Osteoblast (primary cell): ENCODE measurements around the gene EFCAB12. TPM values are rescaled to one million over a fixed set of nuclear protein-coding genes. Genes with fewer than 3 reads are reported as not detected.
A peak's percentile ranks its signal among the peaks of the same experiment; 100 is the strongest.

Source experiments
- DNase-seq: peaks from one replicate; pipeline ENCODE4 v3.0.0; 2011; ENCODE audit warnings: low spot score, mixed read lengths; ENCODE audit not compliant: insufficient read length; ENCODE audit errors: missing footprints
- H2AFZ ChIP-seq: 2 replicates; pipeline ENCODE4 v1.6.0; 2011; ENCODE audit warnings: mild to moderate bottlenecking, low read length
- H3K27ac ChIP-seq: 2 replicates; pipeline ENCODE4 v1.5.1; 2011; ENCODE audit warnings: mild to moderate bottlenecking, low read depth, low read length, moderate library complexity
- H3K27me3 ChIP-seq: 2 replicates; pipeline ENCODE4 v1.6.0; 2012; ENCODE audit warnings: mild to moderate bottlenecking, control low read depth, inconsistent platforms, low read length, moderate library complexity; ENCODE audit not compliant: insufficient read depth
- H3K36me3 ChIP-seq: 2 replicates; pipeline ENCODE4 v1.5.1; 2011; ENCODE audit warnings: mild to moderate bottlenecking, low read length, control low read depth, moderate library complexity; ENCODE audit not compliant: insufficient read depth
- H3K4me1 ChIP-seq: 2 replicates; pipeline ENCODE4 v1.5.1; 2011; ENCODE audit warnings: mild to moderate bottlenecking, low read length, control low read depth, moderate library complexity; ENCODE audit not compliant: insufficient read depth
- H3K4me2 ChIP-seq: 2 replicates; pipeline ENCODE4 v1.6.0; 2011; ENCODE audit warnings: mild to moderate bottlenecking, low read length; ENCODE audit not compliant: insufficient read depth
- H3K4me3 ChIP-seq: fragments of 200-600 bp; sonication (generic); 3 replicates; pipeline ENCODE4 v1.5.1; 2012; ENCODE audit warnings: mild to moderate bottlenecking, low read length, inconsistent platforms; ENCODE audit not compliant: insufficient read depth
- H3K79me2 ChIP-seq: 2 replicates; pipeline ENCODE4 v1.6.0; 2012; ENCODE audit warnings: mild to moderate bottlenecking, low read length, control low read depth, inconsistent platforms; ENCODE audit not compliant: insufficient read depth
- H3K9me3 ChIP-seq: 2 replicates; pipeline ENCODE4 v1.5.1; 2011; ENCODE audit warnings: low read depth, low read length, control low read depth
- H4K20me1 ChIP-seq: 2 replicates; pipeline ENCODE4 v1.6.0; 2012; ENCODE audit warnings: mild to moderate bottlenecking, low read length, control low read depth; ENCODE audit not compliant: insufficient read depth
- CTCF ChIP-seq: IDR thresholded peaks from 2 replicates; pipeline ENCODE4 v1.5.1; 2011; ENCODE audit warnings: mild to moderate bottlenecking, low read depth, low read length, moderate library complexity; ENCODE audit errors: extremely low read depth
- total RNA-seq: library from RNA; depleted of rRNA; stranded (reverse); fragments of >200 nt; gene quantifications from 2 replicates; pipeline ENCODE4 v1.2.3, GENCODE V29; 2012

EFCAB12 gene
- under 0.01 TPM in 2 replicates for total RNA-seq

DNA sequence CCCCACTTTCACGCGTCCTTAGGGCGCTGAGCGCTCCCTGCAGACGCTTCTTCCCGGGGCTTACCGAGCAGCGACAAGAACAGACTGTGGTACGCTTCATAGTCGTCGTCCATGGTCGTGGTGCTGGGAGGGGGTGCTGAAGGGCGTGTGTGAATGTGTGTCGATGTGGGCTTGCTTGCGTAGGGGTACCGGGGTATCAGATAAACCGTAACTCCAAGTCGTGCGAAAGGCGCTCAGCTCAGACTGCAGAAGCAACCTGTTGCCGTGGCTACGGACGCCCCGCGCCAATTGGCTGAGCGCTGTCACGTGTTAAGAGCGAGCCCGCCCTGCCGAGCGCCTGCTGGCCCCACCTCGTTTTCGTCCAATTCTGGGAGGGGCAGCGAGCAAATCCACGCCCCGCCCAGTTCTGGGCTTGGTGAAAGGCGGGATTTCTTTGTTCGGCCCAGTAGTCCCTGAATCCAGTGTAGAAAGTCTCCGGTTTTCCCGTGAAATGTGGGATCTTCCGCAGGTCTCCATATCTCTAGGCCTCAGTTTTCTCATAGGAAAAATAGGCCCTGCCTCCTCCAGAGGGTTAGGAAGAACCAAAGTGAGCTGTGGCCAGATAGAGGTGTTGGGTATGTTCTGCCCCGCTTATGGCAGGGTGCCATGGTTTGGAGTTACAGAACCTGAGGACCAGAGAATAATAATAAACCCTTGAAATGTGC lies at the start of gene EFCAB12:
Gene EFCAB12 (minus strand): TSS at position 261 of the 704 bp plus-strand sequence. CDS start 148 bp downstream, at position 113.
- Histone ChIP-seq H3K4me1 (peaks cover 12% of the 10 kb centered on the region), H2AFZ (peak within 1 kb of the TSS; percentile 92), H4K20me1 (no peaks in the 10 kb centered on the region), H3K79me2 (no peaks in the 10 kb centered on the region), H3K27ac (peak within 1 kb of the TSS; percentile 25), H3K4me2 (peak within 1 kb of the TSS; percentile 97), H3K9me3 (no peaks in the 10 kb centered on the region), H3K36me3 (peaks cover 29% of the 10 kb centered on the region), H3K27me3 (peaks cover 5% of the 10 kb centered on the region), H3K4me3 (peak within 1 kb of the TSS; percentile 75)
- TF ChIP-seq CTCF, result no peak
- peak; percentile 96 for DNase-seq

GRCh38 chr3:129476586-129476985 lies 48.1 kb upstream of the EFCAB12 start:
- Histone ChIP-seq H3K36me3 (peaks cover 43% of the 10 kb centered on the region), H3K4me1 (peaks cover 14% of the 10 kb centered on the region), H3K9me3 (no peaks in the 10 kb centered on the region), H3K79me2 (no peaks in the 10 kb centered on the region), H3K4me3 (no peak overlapping the region), H4K20me1 (no peaks in the 10 kb centered on the region), H3K4me2 (no peak overlapping the region), H3K27me3 (no peaks in the 10 kb centered on the region), H2AFZ (no peak overlapping the region), H3K27ac (no peak overlapping the region)
- no peak for DNase-seq
- no peak for TF ChIP-seq CTCF

DNA sequence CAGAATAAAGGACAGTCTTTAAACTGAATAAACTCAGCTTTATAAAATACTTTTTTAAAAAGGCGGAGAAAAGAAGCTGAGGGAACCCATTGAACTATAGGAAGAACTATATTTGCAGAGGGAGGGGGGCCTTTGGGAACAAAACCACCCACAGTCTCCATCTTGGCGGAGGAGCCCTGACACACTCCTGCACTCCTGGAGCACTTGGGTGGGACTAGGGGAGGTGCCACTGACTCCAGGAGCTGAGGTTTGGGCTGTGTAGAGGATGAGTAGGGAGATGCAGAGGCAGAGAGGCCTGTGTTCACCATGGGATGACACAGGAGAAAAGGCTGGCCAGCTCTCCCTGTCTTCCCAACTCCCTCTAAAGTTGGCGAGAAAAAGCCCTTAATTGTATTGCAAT lies 47.4 kb upstream of the EFCAB12 start:
- Histone ChIP-seq H3K79me2 (no peaks in the 10 kb centered on the region), H2AFZ (no peak overlapping the region), H3K27me3 (no peaks in the 10 kb centered on the region), H3K36me3 (peaks cover 51% of the 10 kb centered on the region), H3K4me2 (no peak overlapping the region), H3K9me3 (no peaks in the 10 kb centered on the region), H3K4me1 (peaks cover 7% of the 10 kb centered on the region), H4K20me1 (no peaks in the 10 kb centered on the region), H3K4me3 (no peak overlapping the region), H3K27ac (peak overlapping the region; percentile 54)
- no peak for TF ChIP-seq CTCF
- DNase-seq, result no peak

- H3K9me3 ChIP-seq, result no peaks in the 10 kb centered on the region
- no peak for TF ChIP-seq CTCF
- H2AFZ ChIP-seq, result no peak overlapping the region
- DNase-seq, result no peak
- H3K4me3 ChIP-seq, result no peak overlapping the region
- H3K27ac ChIP-seq, result peak overlapping the region; percentile 54
- no peaks in the 10 kb centered on the region for H3K27me3 ChIP-seq
- H3K36me3 ChIP-seq, result peaks cover 52% of the 10 kb centered on the region
- no peak overlapping the region for H3K4me2 ChIP-seq
- peaks cover 7% of the 10 kb centered on the region for H3K4me1 ChIP-seq
- H3K79me2 ChIP-seq, result no peaks in the 10 kb centered on the region
- H4K20me1 ChIP-seq, result no peaks in the 10 kb centered on the region
Measured at GRCh38 chr3:129474984-129475804, 46.8 kb upstream of the EFCAB12 start.
